B cell (primary cell): ENCODE results near the gene DSCAML1. TPM values are rescaled to one million over a fixed set of nuclear protein-coding genes. Genes with fewer than 3 reads are reported as not detected.

ENCODE experiments used
- ATAC-seq: fragments of 200-7000 bp; cut with Tn5 transposase; one replicate; pipeline ENCODE4 v1.10.0; 2021; ENCODE audit warnings: low read depth, mild to moderate bottlenecking, moderate number of reproducible peaks, moderate library complexity
- CTCF ChIA-PET: fragments of 350-600 bp; sonication (Branson Sonifier 250); formaldehyde crosslinking; loops from one replicate; lab custom pipeline; 2021; ENCODE audit warnings: antibody characterized with exemption, inconsistent platforms; lab: Charles Lee
- POLR2A ChIA-PET: fragments of 350-600 bp; sonication (Branson Sonifier 250); formaldehyde crosslinking; loops from one replicate; lab custom pipeline; 2021; ENCODE audit warnings: antibody characterized with exemption; lab: Charles Lee
- DNase-seq: peaks from one replicate; pipeline ENCODE4 v3.0.0; 2013
- H2AFZ ChIP-seq: 2 replicates; pipeline ENCODE4 v1.6.1; 2012; ENCODE audit warnings: mild to moderate bottlenecking, low read depth, low read length; ENCODE audit not compliant: insufficient read depth, poor library complexity, severe bottlenecking
- H3K27ac ChIP-seq, 2 donors: 1 replicate in 1 of 2; 2 replicates in 1 of 2; pipeline ENCODE4 v1.5.1; 2012 to 2013; ENCODE audit warnings: low read length in 2 of 2, mild to moderate bottlenecking in 2 of 2, moderate library complexity in 1 of 2
- H3K27me3 ChIP-seq, 4 experiments: fragments of 200-600 bp in 1 of 4; sonication (generic) in 1 of 4; replicated peaks in 1 of 4; 1 replicate in 2 of 4; 2 replicates in 2 of 4; pipeline versions ENCODE4 v1.6.1 to v1.7.0; 2013 to 2016; ENCODE audit warnings: low read length in 3 of 4, mild to moderate bottlenecking in 2 of 4, mixed read lengths in 1 of 4, moderate library complexity in 1 of 4; ENCODE audit not compliant: insufficient read depth in 4 of 4, control insufficient read depth in 3 of 4; ENCODE audit errors: control extremely low read depth in 1 of 4
- H3K36me3 ChIP-seq, 2 experiments: replicated peaks in 1 of 2; 1 replicate in 1 of 2; 2 replicates in 1 of 2; pipeline versions ENCODE4 v1.6.1 to v1.7.1; 2013; ENCODE audit warnings: low read length in 1 of 2; ENCODE audit not compliant: insufficient read depth in 2 of 2, control insufficient read depth in 1 of 2; ENCODE audit errors: control extremely low read depth in 1 of 2, extremely low read depth in 1 of 2
- H3K4me1 ChIP-seq, 2 donors: fragments of 200-600 bp in 1 of 2; sonication (generic) in 1 of 2; 1 replicate in 1 of 2; 2 replicates in 1 of 2; pipeline versions ENCODE4 v1.5.1 to v1.6.1; 2013 to 2017; ENCODE audit warnings: low read length in 2 of 2; ENCODE audit not compliant: control insufficient read depth in 2 of 2, insufficient read depth in 2 of 2
- H3K4me2 ChIP-seq: replicated peaks from 2 replicates; pipeline ENCODE3; 2012; ENCODE audit warnings: mild to moderate bottlenecking, low read depth, low read length; ENCODE audit not compliant: poor library complexity, severe bottlenecking
- H3K4me3 ChIP-seq, 5 experiments: fragments of 200-600 bp in 1 of 5; sonication (generic) in 1 of 5; 1 replicate in 3 of 5; 2 replicates in 2 of 5; pipeline versions ENCODE4 v1.5.1 to v1.7.0; 2011 to 2016; ENCODE audit warnings: low read length in 4 of 5, mild to moderate bottlenecking in 4 of 5, low read depth in 2 of 5, control low read depth in 1 of 5, moderate library complexity in 1 of 5; ENCODE audit not compliant: insufficient read depth in 1 of 5; ENCODE audit errors: control extremely low read depth in 1 of 5, extremely low read depth in 1 of 5
- H3K79me2 ChIP-seq: fragments of 200-600 bp; sonication (generic); one replicate; pipeline ENCODE4 v1.6.0; 2016; ENCODE audit warnings: low read length; ENCODE audit not compliant: control insufficient read depth, insufficient read depth
- H3K9ac ChIP-seq: fragments of 200-600 bp; sonication (generic); 2 replicates; pipeline ENCODE4 v1.6.1; 2017; ENCODE audit warnings: mild to moderate bottlenecking, low read length, moderate library complexity
- H3K9me3 ChIP-seq, 3 donors: one replicate each; pipeline versions ENCODE4 v1.6.1 to v1.7.1; 2013; ENCODE audit warnings: low read length in 2 of 3; ENCODE audit not compliant: control insufficient read depth in 2 of 3, insufficient read depth in 1 of 3; ENCODE audit errors: control extremely low read depth in 1 of 3
- H4K20me1 ChIP-seq: 2 replicates; pipeline ENCODE4 v1.6.0; 2012; ENCODE audit warnings: mild to moderate bottlenecking, low read length; ENCODE audit not compliant: insufficient read depth, control insufficient read depth, poor library complexity, severe bottlenecking
- H3K27ac Mint-ChIP-seq: one replicate; pipeline ENCODE4 v1.8.0; 2021; ENCODE audit warnings: mixed read lengths
- H3K27me3 Mint-ChIP-seq: one replicate; pipeline ENCODE4 v1.8.0; 2021; ENCODE audit warnings: mixed read lengths
- H3K4me1 Mint-ChIP-seq: one replicate; pipeline ENCODE4 v1.8.0; 2021; ENCODE audit warnings: mixed read lengths
- H3K4me3 Mint-ChIP-seq: one replicate; pipeline ENCODE4 v1.8.0; 2021; ENCODE audit warnings: mixed read lengths
- H3K9me3 Mint-ChIP-seq: one replicate; pipeline ENCODE4 v1.8.0; 2022; ENCODE audit warnings: mixed read lengths; ENCODE audit not compliant: insufficient read depth
- CTCF ChIP-seq: fragments of 200-600 bp; IDR thresholded peaks from one replicate; pipeline ENCODE4 v1.8.0; 2022; ENCODE audit warnings: antibody characterized with exemption, mild to moderate bottlenecking
- EZH2 ChIP-seq: IDR thresholded peaks from 2 replicates; pipeline ENCODE4 v1.6.1; 2012; ENCODE audit warnings: borderline replicate concordance, low read depth, mild to moderate bottlenecking, moderate library complexity, low read length; ENCODE audit not compliant: insufficient read depth, poor library complexity, severe bottlenecking
- WGBS: methylation state at CpG from one replicate; pipeline ENCODE4 v1.1.5; 2013; ENCODE audit warnings: missing lambda C conversion rate; ENCODE audit not compliant: insufficient coverage; 5-methylcytosine and 5-hydroxymethylcytosine counted together
- intact Hi-C: fragments of 100-400 bp; cut with micrococcal nuclease; formaldehyde crosslinking; loops from one replicate; pipeline ENCODE4 v1.10.0; 2022
- polyA plus RNA-seq: library from polyadenylated mRNA; depleted of rRNA; stranded (reverse); fragments of >200 nt; gene quantifications from 2 replicates; pipeline ENCODE4 v1.2.3, GENCODE V29; 2012
- total RNA-seq, 2 donors: library from RNA; stranded (reverse); fragments of 120-200 nt in 1 of 2; gene quantifications; 1 replicate in 1 of 2; 2 replicates in 1 of 2; pipeline versions ENCODE4 v1.2.3 to v1.2.4, GENCODE V29; 2013 to 2022

DSCAML1 gene
- total and polyA plus RNA-seq, 2 donors (not counting 1 experiment from before 2014, with no cell fraction given), result 1.2 to 6.2 TPM

- TF ChIP-seq CTCF (no peak), EZH2 (no peak)
- Histone ChIP-seq H3K4me1 (peaks cover 0 to 4% of the 10 kb centered on the region in 2 donors), H3K9ac (no peak overlapping the region), H2AFZ (no peak overlapping the region), H4K20me1 (no peaks in the 10 kb centered on the region), H3K27me3 (no peaks in the 10 kb centered on the region), H3K9me3 (no peaks in the 10 kb centered on the region), H3K27ac (no peak overlapping the region), H3K79me2 (no peaks in the 10 kb centered on the region), H3K36me3 (no peaks in the 10 kb centered on the region), H3K4me2 (no peak overlapping the region), H3K4me3 (no peak overlapping the region)
- ChIA-PET CTCF (no interaction called here), POLR2A (interaction anchor here (0.7 kb wide), 1 partner anchor 318 kb away, joined by 4 read pairs; no protein-coding TSS in a partner anchor)
- no peak for DNase-seq
- H3K27ac Mint-ChIP-seq, result no peak overlapping the region
- H3K4me3 Mint-ChIP-seq, result no peak overlapping the region
- no peaks in the 10 kb centered on the region for H3K4me1 Mint-ChIP-seq
- 87% methylated on average over 2 of the region's 3 CpGs for whole genome bisulfite sequencing
- intact Hi-C loops, result no loop called here
- H3K27me3 Mint-ChIP-seq, result peaks cover 36% of the 10 kb centered on the region
- no peak for ATAC-seq
- H3K9me3 Mint-ChIP-seq, result no peaks in the 10 kb centered on the region
Observed at GRCh38 chr11:117686711-117687110, 110.3 kb downstream of the DSCAML1 start.

GRCh38 chr11:117685566-117685965 is 111.5 kb downstream of the DSCAML1 start:
- Histone ChIP-seq H3K4me2 (no peak overlapping the region), H3K4me3 (no peak overlapping the region), H3K36me3 (no peaks in the 10 kb centered on the region), H3K9me3 (no peaks in the 10 kb centered on the region), H3K79me2 (no peaks in the 10 kb centered on the region), H3K4me1 (no peaks in the 10 kb centered on the region), H2AFZ (no peak overlapping the region), H4K20me1 (no peaks in the 10 kb centered on the region), H3K27me3 (no peaks in the 10 kb centered on the region), H3K9ac (no peak overlapping the region), H3K27ac (no peak overlapping the region)
- H3K27ac Mint-ChIP-seq, result no peak overlapping the region
- ATAC-seq, result no peak
- H3K4me1 Mint-ChIP-seq, result no peaks in the 10 kb centered on the region
- H3K9me3 Mint-ChIP-seq, result no peaks in the 10 kb centered on the region
- POLR2A ChIA-PET, result no interaction called here
- no peak overlapping the region for H3K4me3 Mint-ChIP-seq
- TF ChIP-seq CTCF, result no peak
- no peak for TF ChIP-seq EZH2
- DNase-seq, result no peak
- WGBS, result 100% methylated on average over 5 of the region's 6 CpGs
- H3K27me3 Mint-ChIP-seq, result peaks cover 35% of the 10 kb centered on the region
- intact Hi-C loops, result no loop called here
- CTCF ChIA-PET, result no interaction called here
